Esophagus muscularis mucosa (tissue), 4 donors: ENCODE data around the gene BEST4. TPM values are rescaled to one million over a fixed set of nuclear protein-coding genes. Genes with fewer than 3 reads are reported as not detected.
"Not testable (repeated sequence)": the region's sequence is repeated elsewhere in the genome, so short reads cannot be mapped to it uniquely, and the experiment has no call there.

Source experiments
- DNase-seq: peaks from one replicate; pipeline ENCODE4 v3.0.0-alpha.2; 2017; ENCODE audit errors: extremely low spot score
- H3K27ac ChIP-seq, 4 donors: fragments of 200-600 bp; sonication (generic); replicated peaks in 1 of 4; 1 replicate in 3 of 4; 2 replicates in 1 of 4; pipeline ENCODE4 v1.5.1; 2016 to 2019; ENCODE audit warnings: mild to moderate bottlenecking in 1 of 4
- H3K27me3 ChIP-seq, 4 donors: fragments of 200-600 bp; sonication (generic); one replicate each; pipeline versions ENCODE4 v1.5.1 to v1.6.0; 2016 to 2019
- H3K36me3 ChIP-seq, 4 donors: fragments of 200-600 bp; sonication (generic); one replicate each; pipeline ENCODE4 v1.5.1; 2016 to 2019
- H3K4me1 ChIP-seq, 4 donors: fragments of 200-600 bp; sonication (generic); one replicate each; pipeline ENCODE4 v1.5.1; 2016 to 2019
- H3K4me3 ChIP-seq, 4 donors: fragments of 200-600 bp; sonication (generic); 1 replicate in 2 of 4; 2 replicates in 2 of 4; pipeline ENCODE4 v1.5.1; 2016 to 2019; ENCODE audit warnings: mild to moderate bottlenecking in 4 of 4, moderate library complexity in 1 of 4
- H3K9me3 ChIP-seq, 4 donors: fragments of 200-600 bp; sonication (generic); 1 replicate in 3 of 4; 2 replicates in 1 of 4; pipeline ENCODE4 v1.5.1; 2016 to 2019
- EP300 ChIP-seq: sonication (generic); formaldehyde crosslinking; IDR thresholded peaks from one replicate; pipeline ENCODE4 v1.6.1; 2017; ENCODE audit warnings: antibody characterized with exemption
- POLR2A ChIP-seq: fragments of 450-650 bp; IDR thresholded peaks from one replicate; pipeline ENCODE4 v1.6.1; 2017; ENCODE audit warnings: antibody characterized with exemption, moderate library complexity, mild to moderate bottlenecking, low read depth
- POLR2AphosphoS5 ChIP-seq, 2 donors: sonication (generic); formaldehyde crosslinking; IDR thresholded peaks; one replicate each; pipeline ENCODE4 v1.6.1; 2017; ENCODE audit warnings: antibody characterized with exemption in 2 of 2
- WGBS: methylation state at CpG from one replicate; pipeline ENCODE4 v1.1.5; 2018; 5-methylcytosine and 5-hydroxymethylcytosine counted together
- intact Hi-C: fragments of 100-400 bp; cut with DNase I; formaldehyde crosslinking; loops from one replicate; pipeline ENCODE4 v1.15.1; 2023
- total RNA-seq, 4 donors: library from RNA; depleted of rRNA; stranded (reverse); fragments of >200 nt; gene quantifications; one replicate each; pipeline versions ENCODE4 v1.1.0 to v1.2.1, GENCODE V29; 2016
- TF ChIP-seq, protein P1 (sequence below), 3 experiments: fragments of 200-600 bp in 2 of 3; fragments of 450-650 bp in 1 of 3; sonication (generic) in 2 of 3; IDR thresholded peaks; one replicate each; pipeline ENCODE4 v1.5.1; 2017 to 2019; ENCODE audit warnings: antibody characterized with exemption in 3 of 3, mild to moderate bottlenecking in 2 of 3, moderate library complexity in 1 of 3

BEST4 gene
- total RNA-seq, 4 donors from 2014 or later = 0.29 TPM; not detected in 3

- intact Hi-C loops = no loop called here
- DNase-seq = no peak
Observed at GRCh38 chr1:44812822-44813543, 25.0 kb upstream of the BEST4 start.

GRCh38 chr1:44811234-44811633 lies 23.3 kb upstream of the BEST4 start:
- DNase-seq = no peak
- intact Hi-C loops = no loop called here
- H3K27ac ChIP-seq = peak overlapping the region; percentile 55 to 97 (median 96)
- H3K4me1 ChIP-seq = peaks cover 66 to 85% (median 81%) of the 10 kb centered on the region in 4 donors
- H3K27me3 ChIP-seq = no peaks in the 10 kb centered on the region
- 73% methylated on average over 8 of the region's 8 CpGs for WGBS
- peaks cover under 1 to 20% (median 2%) of the 10 kb centered on the region in 4 donors for H3K36me3 ChIP-seq
- TF ChIP-seq POLR2A (no peak), POLR2AphosphoS5 (IDR thresholded peaks at IDR 0.05) (no peak)
- no peak overlapping the region for H3K4me3 ChIP-seq
- H3K9me3 ChIP-seq = no peaks in the 10 kb centered on the region

More at GRCh38 chr1:44812822-44813543, 25.0 kb upstream of the BEST4 start:
- no peaks in the 10 kb centered on the region for H3K27me3 ChIP-seq
- TF ChIP-seq POLR2A (no peak), EP300 (no peak), POLR2AphosphoS5 (IDR thresholded peaks at IDR 0.05) (no peak)
- TF ChIP-seq, protein P1, sequence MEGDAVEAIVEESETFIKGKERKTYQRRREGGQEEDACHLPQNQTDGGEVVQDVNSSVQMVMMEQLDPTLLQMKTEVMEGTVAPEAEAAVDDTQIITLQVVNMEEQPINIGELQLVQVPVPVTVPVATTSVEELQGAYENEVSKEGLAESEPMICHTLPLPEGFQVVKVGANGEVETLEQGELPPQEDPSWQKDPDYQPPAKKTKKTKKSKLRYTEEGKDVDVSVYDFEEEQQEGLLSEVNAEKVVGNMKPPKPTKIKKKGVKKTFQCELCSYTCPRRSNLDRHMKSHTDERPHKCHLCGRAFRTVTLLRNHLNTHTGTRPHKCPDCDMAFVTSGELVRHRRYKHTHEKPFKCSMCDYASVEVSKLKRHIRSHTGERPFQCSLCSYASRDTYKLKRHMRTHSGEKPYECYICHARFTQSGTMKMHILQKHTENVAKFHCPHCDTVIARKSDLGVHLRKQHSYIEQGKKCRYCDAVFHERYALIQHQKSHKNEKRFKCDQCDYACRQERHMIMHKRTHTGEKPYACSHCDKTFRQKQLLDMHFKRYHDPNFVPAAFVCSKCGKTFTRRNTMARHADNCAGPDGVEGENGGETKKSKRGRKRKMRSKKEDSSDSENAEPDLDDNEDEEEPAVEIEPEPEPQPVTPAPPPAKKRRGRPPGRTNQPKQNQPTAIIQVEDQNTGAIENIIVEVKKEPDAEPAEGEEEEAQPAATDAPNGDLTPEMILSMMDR (IDR thresholded peaks at IDR 0.05) = no peak
- H3K27ac ChIP-seq = peak overlapping the region; percentile 93 to 97 (median 96)
- peak overlapping the region; percentile 60 to 70 (median 63) for H3K4me3 ChIP-seq
- WGBS = 56% methylated on average over 45 of the region's 48 CpGs
- peaks cover 49 to 68% (median 64%) of the 10 kb centered on the region in 4 donors for H3K4me1 ChIP-seq
- no peaks in the 10 kb centered on the region for H3K9me3 ChIP-seq
- H3K36me3 ChIP-seq = peaks cover 0 to 15% (median 0%) of the 10 kb centered on the region in 4 donors

- H3K27me3 ChIP-seq, intact Hi-C loops, H3K4me3 ChIP-seq, DNase-seq, H3K9me3 ChIP-seq: not testable (repeated sequence)
- peak overlapping the region; percentile 96 to 97 (median 96) for H3K27ac ChIP-seq
- peaks cover 71 to 90% (median 86%) of the 10 kb centered on the region in 4 donors for H3K4me1 ChIP-seq
- H3K36me3 ChIP-seq = peaks cover 5 to 25% (median 7%) of the 10 kb centered on the region in 4 donors
- 90% methylated on average over 4 of the region's 4 CpGs for WGBS
Observed at GRCh38 chr1:44810762-44811105, 22.8 kb upstream of the BEST4 start.

DNA sequence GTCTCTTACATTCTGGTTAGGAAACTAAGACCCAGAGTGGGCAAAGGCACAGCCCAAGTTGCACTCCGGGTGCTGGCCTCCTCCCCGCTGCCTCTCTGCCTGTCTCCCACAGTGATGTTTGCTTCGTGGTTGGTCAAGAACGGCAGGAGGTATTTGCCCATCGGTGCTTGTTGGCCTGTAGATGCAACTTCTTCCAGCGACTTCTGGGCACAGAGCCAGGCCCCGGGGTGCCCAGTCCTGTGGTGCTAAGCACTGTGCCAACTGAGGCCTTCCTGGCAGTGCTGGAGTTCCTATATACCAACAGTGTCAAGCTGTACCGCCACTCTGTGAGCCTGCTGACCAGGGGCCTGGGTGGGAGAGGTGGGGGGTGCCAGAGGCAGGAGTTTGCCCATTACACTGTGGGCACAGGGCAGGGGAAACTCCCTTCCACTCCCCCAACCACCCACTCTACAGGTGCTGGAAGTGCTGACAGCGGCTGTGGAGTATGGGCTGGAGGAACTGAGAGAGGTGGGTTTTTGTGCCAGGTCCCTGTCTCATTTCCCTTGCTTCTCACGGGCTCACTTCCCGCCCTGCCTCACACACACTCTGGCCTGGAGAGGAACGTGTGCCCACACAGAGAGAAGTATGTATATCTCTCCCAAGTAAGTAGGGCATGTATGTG lies 22.3 kb upstream of the BEST4 start:
- no peak for DNase-seq
- Histone ChIP-seq H3K9me3 (no peaks in the 10 kb centered on the region), H3K36me3 (peaks cover 9 to 29% (median 12%) of the 10 kb centered on the region in 4 donors), H3K4me1 (peaks cover 76 to 95% (median 91%) of the 10 kb centered on the region in 4 donors), H3K4me3 (peak overlapping the region in 2 of 4 donors; percentile 30 to 49), H3K27me3 (no peaks in the 10 kb centered on the region), H3K27ac (peak overlapping the region; percentile 96 to 97 (median 96))
- intact Hi-C loops = no loop called here
- TF ChIP-seq, protein P1 (IDR thresholded peaks at IDR 0.05) = no peak
- TF ChIP-seq EP300 (no peak), POLR2AphosphoS5 (IDR thresholded peaks at IDR 0.05) (no peak)
- WGBS = 31% methylated on average over 11 of the region's 12 CpGs

DNA sequence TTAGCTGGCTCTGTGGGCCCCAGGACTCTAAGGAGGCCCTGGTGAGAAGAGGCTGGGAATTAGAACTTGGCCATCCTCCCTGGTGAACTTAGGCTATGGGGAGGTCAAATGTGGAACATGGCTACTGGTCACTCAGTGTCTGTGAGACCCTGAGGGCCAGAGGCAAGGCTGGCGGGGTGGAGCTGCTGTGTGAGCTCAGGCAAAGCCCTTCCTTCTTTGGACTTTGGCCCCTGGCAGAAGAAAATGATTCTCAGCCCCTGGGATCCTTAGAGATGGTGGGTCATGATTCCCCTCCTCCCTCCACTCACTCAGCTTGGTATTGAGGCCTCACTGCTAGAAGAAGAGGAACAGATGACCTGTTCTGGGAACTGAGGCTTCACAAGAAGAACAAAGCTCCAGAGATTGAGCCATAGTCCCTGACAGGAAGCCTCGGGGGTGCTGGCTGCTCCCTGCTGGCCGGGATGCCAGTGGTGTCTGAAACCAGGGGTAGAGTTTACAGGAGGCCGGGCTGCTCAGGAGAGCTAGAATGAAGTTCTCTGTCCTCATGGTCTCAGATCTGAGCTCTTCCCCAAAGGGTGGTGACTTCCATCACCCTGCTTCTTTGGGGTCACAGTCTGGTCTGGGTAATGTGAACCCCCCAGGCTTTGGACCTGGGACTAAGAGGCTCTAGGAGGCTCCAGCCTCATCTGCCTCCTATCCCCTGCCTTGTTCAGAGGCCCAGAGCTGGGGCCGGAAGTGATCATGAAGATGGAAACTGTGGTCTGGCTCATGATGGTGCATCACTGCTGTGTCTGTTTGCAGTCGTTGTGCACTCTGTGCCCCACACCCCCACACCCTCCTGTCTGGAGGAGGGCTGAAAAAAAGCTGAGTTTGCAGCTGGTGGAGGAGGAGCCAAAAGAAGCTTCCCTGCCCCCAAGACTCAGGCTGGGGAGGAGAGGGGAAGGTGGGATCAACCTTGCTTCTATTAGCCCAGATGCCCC lies 21.3 kb upstream of the BEST4 start:
- H3K27me3 ChIP-seq = no peaks in the 10 kb centered on the region
- DNase-seq = no peak
- H3K27ac ChIP-seq = peak overlapping the region; percentile 96 to 97 (median 96)
- peak overlapping the region; percentile 30 to 49 (median 39) for H3K4me3 ChIP-seq
- intact Hi-C loops = no loop called here
- no peaks in the 10 kb centered on the region for H3K9me3 ChIP-seq
- H3K4me1 ChIP-seq = peaks cover 78 to 100% (median 93%) of the 10 kb centered on the region in 4 donors
- H3K36me3 ChIP-seq = peaks cover 9 to 32% (median 21%) of the 10 kb centered on the region in 4 donors
- TF ChIP-seq, protein P1 (IDR thresholded peaks at IDR 0.05) = no peak
- TF ChIP-seq POLR2AphosphoS5 (IDR thresholded peaks at IDR 0.05) (peak; percentile 5 to 59), EP300 (no peak)
- WGBS = 52% methylated on average over 6 of the region's 6 CpGs
